DMS 273 treated with DMSO at 0.1 percent for 48 hours (cell line): ENCODE measurements around the gene DHRSX.
"Not testable (repeated sequence)": the region's sequence is repeated elsewhere in the genome, so short reads cannot be mapped to it uniquely, and the experiment has no call there.

ENCODE experiments used
- DNase-seq: peaks from one replicate; lab custom pipeline; 2025; lab: John Stamatoyannopoulos, UW

DHRSX gene

GRCh38 chrX:2395261-2395992 lies 105.3 kb downstream of the DHRSX start:
- DNase-seq = no peak

- no peak for DNase-seq
These were observed 108.7 kb downstream of the DHRSX start for GRCh38 chrX:2391869-2392606.

- no peak for DNase-seq
These were observed 110.0 kb downstream of the DHRSX start for GRCh38 chrX:2390754-2391153.

- DNase-seq = not testable (repeated sequence)
These were observed 111.0 kb downstream of the DHRSX start for GRCh38 chrX:2389731-2390130.

GRCh38 chrX:2389324-2389723 lies 111.5 kb downstream of the DHRSX start:
- no peak for DNase-seq

- DNase-seq = no peak
These were observed 112.1 kb downstream of the DHRSX start for GRCh38 chrX:2388669-2389068.

GRCh38 chrX:2387614-2388239 lies 113.0 kb downstream of the DHRSX start:
- DNase-seq = no peak

- DNase-seq = no peak
These were observed 115.6 kb downstream of the DHRSX start for GRCh38 chrX:2385224-2385623.

GRCh38 chrX:2384486-2384885 lies 116.3 kb downstream of the DHRSX start:
- DNase-seq = no peak

- no peak for DNase-seq
These were observed 117.0 kb downstream of the DHRSX start for GRCh38 chrX:2383735-2384134.

- no peak for DNase-seq
These were observed 117.6 kb downstream of the DHRSX start for GRCh38 chrX:2383144-2383543.

GRCh38 chrX:2382433-2383048 lies 118.2 kb downstream of the DHRSX start:
- not testable (repeated sequence) for DNase-seq

- DNase-seq = no peak
These were observed 124.6 kb downstream of the DHRSX start for GRCh38 chrX:2376166-2376565.

GRCh38 chrX:2374086-2374485 lies 126.7 kb downstream of the DHRSX start:
- DNase-seq = no peak

- DNase-seq = no peak
These were observed 127.2 kb downstream of the DHRSX start for GRCh38 chrX:2373615-2374014.

- DNase-seq = no peak
These were observed 129.6 kb downstream of the DHRSX start for GRCh38 chrX:2371026-2371711.

- DNase-seq = no peak
These were observed 130.3 kb downstream of the DHRSX start for GRCh38 chrX:2370456-2370855.

GRCh38 chrX:2369206-2369605 lies 131.6 kb downstream of the DHRSX start:
- DNase-seq = no peak

- no peak for DNase-seq
These were observed 140.0 kb downstream of the DHRSX start for GRCh38 chrX:2360731-2361130.

GRCh38 chrX:2359522-2359921 lies 141.3 kb downstream of the DHRSX start:
- DNase-seq = not testable (repeated sequence)

GRCh38 chrX:2351999-2352995 lies 148.5 kb downstream of the DHRSX start:
- DNase-seq = no peak
